Stimulated activated naive CD4-positive, alpha-beta T cell (primary cell): ENCODE data around the gene CPA1.
A peak's percentile ranks its signal among the peaks of the same experiment; 100 is the strongest.

Source experiments
- DNase-seq, 6 experiments: peaks; one replicate each; lab custom pipeline; 2025; lab: John Stamatoyannopoulos, UW

The CPA1 gene

DNA sequence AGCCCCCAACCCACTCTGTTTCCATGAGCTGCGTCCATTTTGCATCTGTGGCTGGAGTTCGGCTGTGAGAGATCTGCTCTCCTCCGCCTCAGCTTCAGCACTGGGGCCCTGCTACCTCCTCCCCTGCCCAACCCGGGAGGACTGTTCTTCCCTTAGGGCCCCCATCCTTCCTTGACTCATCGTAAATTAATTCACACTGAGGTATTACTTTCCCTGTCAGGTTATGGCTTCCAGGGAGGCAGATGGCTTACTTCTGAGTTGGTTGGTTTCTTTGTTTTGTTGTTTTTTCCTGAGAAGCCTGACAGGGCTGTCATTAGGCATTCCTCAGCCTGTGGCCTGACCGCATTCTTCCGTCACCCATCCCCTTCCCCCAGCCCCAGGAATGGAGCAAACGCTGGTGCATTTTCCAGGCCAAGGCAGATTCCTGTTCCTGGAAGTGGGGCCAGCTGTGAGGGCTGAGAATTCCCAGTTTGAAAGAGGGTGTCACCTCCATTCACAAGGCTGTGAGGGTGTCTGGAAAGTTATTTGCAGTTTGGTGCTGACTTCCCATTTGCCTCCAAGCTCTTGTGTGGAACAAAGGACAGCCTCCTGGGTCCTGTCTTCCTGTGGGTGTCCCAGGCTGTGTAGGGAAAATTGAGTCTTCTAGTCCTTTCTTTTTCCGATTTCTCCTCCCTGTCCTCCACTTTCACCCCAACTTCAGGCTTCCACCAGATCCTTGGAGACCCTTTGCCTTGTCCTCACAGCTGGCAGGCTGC, 24.0 kb upstream of the CPA1 start:
- no peak for DNase-seq

DNA sequence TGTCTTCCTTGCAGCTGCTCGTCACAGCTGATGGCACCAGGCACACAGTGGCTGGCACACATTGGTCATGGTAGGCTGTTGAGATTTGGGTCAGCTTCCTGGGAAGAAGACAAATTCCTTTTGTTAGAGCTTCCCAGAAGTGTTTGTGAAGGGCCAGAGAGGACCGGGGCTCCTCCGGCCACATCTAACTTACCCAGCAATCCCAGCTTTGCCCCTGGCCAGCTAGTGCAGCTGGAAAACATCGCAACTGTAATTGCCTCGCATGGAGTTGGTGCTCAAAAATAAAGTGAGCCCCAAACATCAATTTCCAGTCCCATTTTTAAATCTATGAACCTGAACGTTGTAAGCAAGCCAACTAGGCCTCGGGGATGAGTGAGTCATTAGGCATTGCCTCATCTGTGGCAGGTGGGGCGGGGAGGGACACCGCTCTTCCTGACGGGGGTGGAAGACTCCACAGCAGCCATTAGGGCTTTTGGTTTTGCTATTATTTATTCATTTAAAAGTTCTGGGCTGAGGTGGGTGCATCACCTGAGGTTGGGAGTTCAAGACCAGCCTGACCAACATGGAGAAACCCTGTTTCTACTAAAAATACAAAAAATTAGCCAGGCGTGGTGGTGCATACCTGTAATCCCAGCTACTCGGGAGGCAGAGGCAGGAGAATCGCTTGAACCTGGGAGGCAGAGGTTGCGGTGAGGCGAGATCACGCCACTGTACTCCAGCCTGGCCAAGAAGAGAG, 23.2 kb upstream of the CPA1 start:
- DNase-seq = no peak

DNA sequence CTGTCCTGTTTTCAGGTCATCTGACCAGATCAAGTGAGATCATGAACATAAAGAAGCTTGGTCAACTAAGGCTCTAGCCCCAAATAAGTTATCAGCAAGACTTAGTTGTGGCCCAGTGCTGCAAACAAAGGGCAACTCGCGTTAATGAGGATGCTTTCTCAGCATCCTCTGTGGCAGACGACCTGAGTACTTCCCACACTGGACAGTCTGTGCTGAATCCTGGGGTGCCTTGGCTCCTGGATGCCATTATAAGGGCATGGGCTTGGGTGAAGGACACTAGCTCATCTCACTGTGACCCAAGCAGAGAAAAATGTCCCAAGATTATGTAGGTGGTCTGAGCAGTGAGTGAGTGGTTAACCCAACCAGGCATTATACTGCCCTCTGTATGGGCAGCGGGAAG, 21.8 kb upstream of the CPA1 start:
- no peak for DNase-seq

- DNase-seq = no peak
Measured at GRCh38 chr7:130359276-130359857, 20.9 kb upstream of the CPA1 start.

- no peak for DNase-seq
Measured at GRCh38 chr7:130360518-130360917, 19.8 kb upstream of the CPA1 start.

DNA sequence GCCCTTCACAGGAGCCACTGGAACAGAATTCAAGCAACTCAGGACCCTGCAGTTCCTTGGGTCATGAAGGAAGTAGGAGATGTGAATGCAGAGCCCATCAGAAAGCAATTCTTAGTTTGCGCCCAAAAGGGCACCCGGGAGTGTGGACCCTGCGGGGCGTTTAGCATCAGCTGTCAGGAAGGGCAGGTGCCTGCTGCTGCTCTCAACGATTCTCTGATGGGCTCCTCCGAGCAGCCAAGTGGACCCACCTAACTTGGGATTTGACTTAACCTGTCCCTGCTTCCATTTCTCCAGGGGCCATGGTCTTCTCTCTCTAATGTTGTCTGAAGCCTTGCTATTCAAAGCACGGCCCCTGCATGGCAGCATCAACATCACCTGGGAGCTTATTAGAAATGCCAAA, 18.6 kb upstream of the CPA1 start:
- DNase-seq = no peak

DNA sequence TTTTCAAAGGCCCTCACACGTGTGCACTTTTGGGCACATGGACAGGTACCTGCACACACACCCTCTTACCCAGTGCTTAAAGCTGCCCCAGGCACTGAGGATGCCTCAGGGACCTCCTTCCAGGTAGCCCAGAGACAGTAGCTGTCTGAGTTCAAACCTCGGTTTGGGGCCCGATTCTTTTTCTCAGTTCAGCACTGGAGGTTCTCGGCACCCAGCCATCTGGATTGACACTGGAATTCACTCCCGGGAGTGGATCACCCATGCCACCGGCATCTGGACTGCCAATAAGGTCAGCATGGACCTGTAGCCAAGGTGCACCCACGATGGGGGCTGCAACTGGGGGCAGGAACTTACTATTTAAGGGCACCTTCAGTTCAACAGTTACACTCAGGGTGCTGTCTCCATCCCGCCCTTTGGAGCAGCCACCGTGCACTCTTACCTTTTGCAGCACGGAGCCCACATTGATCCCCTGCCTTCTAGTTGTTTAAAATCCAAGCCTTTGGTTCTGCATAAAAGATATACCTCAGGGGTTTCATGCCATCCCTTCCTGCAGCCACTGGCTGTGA, 18.0 kb upstream of the CPA1 start:
- no peak for DNase-seq

DNA sequence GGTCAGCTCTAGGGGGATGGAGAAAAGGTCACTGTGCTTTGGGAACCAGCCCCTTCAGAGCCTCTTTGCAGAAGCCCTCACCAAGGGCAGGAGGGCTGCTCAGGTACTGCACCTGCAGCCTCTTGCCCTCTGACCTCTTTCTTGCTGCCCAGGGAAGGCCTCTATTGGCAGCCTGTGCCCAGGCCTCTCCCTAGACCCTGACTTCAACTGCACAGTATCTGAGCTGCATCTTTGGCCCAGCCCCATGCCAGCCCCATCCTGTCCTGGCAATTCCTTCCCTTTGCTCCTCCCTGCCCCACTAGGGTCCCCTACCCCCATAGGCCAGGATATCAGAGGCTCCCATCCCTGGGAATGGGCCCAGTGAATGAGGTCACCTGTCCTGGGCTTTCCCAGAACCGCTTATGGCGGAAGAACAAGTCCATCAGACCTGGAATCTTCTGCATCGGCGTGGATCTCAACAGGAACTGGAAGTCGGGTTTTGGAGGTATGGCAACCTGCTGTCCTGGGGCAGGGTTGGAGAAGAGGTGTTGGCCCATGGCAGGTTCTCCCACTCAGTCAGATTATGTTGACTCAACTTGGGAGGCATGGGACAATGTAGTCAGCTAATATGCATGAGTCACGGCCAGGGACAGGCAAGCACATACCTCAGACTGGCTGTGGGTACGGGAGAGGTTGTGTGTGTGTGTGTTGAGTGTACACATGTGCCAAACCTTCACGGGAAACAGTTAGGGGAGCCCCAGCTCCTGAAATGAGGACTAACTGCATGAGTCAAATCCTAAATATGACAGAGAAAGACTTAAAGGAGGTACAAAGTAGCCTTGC, 17.1 kb upstream of the CPA1 start:
- no peak for DNase-seq

- DNase-seq = no peak
Measured at GRCh38 chr7:130364451-130364850, 15.8 kb upstream of the CPA1 start.

- DNase-seq = no peak
Measured at GRCh38 chr7:130365088-130365487, 15.2 kb upstream of the CPA1 start.

- no peak for DNase-seq
Measured at GRCh38 chr7:130365511-130366441, 14.5 kb upstream of the CPA1 start.

DNA sequence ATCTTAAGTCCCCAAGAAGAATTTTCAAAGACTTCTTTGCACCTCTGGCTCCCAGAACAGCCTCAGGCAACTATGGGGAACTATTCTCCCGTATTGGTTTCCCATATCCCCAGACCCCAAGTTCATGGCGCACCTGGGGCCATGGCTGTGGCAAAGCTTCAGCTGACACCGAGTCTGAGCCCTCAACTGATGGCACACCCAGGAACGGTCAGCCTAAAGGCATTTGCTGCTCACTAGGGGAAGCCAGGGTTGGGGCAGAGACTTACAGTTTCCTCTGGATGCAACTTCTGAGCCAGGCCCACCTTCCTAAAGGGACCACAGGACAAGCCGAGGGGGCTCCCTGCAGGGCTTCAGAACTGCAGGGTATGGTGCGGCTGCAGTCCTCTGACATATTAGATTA, 13.7 kb upstream of the CPA1 start:
- DNase-seq = no peak

DNA sequence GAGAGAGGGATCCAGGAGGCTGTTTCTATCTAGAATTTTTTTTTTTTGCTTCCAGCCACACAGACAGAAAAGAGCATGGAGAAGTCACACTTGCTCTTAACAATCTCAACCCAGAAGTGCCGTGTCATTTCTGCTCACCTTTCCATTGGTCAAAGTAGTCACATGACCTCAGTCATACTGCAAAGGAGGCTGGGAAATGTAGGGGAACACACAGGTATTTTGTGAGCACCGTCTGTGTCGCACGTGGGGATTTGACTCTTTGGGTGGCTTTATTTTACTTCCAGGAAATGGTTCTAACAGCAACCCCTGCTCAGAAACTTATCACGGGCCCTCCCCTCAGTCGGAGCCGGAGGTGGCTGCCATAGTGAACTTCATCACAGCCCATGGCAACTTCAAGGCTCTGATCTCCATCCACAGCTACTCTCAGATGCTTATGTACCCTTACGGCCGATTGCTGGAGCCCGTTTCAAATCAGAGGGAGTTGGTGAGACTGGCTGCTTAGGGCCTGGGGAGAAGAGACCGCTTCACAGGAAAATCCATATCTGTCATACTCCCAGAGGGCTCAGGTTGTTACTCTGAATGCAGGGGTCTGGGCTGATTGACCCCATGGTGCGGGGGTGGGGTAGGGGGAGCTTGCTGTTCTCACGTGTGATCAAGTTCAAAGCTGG, 13.1 kb upstream of the CPA1 start:
- peak in 4 of 6 experiments; percentile 3 to 49 (median 46) for DNase-seq

DNA sequence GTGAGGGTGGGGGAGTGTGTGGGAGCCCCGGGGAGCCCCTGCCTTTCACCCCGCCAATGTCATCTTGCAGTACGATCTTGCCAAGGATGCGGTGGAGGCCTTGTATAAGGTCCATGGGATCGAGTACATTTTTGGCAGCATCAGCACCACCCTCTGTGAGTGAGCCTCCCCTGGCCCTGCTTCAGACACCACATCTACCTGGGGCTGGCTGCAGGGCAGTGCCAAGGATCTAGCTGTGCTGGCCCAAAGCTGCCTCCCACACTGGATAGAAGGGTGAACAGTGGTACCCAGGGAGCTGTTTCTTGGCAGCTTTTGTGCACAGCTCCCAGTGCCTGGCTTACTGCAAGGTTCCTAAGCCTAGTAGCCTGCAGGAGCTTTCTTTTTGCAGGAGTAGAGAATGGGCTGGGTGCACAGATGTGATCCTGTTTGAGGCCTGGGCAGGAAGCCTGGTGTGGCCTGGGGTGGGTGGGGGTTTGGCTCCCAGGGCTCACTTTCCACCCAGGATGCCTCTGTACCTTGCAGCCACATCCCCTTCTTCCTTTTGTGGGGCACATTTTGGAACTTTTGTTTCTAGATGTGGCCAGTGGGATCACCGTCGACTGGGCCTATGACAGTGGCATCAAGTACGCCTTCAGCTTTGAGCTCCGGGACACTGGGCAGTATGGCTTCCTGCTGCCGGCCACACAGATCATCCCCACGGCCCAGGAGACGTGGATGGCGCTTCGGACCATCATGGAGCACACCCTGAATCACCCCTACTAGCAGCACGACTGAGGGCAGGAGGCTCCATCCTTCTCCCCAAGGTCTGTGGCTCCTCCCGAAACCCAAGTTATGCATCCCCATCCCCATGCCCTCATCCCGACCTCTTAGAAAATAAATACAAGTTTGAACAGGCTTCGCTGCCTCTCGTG, 12.2 kb upstream of the CPA1 start:
- no peak for DNase-seq

GRCh38 chr7:130369110-130369711, 11.1 kb upstream of the CPA1 start:
- peak in 1 of 6 experiments; percentile 23 for DNase-seq

DNA sequence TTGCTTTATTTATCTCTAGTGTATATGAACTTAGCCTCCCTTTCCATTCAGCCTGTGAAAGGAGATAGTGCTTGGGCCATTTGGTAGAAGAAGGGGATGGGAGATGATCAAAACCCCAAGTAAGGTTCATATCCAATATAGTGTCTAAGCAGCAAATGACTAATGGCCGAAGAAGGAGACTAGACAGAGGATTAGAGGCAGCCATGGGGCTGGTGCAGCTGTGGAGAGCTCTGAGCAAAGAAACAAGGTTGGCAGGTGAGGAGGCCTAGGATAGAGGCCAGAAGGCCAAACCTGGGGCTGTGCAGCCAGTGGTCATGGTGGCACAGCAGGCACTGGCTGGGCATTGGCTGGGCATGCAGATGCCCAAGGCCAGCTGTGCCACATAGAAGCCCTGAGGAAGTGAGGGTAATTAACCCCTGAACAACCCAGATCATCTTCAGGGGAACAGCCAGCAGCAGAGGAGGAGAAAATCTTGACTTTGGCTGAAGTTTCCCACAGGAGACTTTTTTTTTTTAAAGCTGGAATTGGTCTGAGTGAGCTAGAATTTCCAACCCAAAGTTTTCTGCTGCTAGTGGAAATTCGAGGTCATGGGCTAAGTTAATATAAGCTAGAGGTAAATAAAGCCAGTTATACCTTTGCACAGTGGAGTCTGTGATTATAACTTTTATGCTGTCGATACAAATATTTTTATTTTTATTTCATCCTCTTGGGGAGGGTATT, 10.3 kb upstream of the CPA1 start:
- no peak for DNase-seq

DNA sequence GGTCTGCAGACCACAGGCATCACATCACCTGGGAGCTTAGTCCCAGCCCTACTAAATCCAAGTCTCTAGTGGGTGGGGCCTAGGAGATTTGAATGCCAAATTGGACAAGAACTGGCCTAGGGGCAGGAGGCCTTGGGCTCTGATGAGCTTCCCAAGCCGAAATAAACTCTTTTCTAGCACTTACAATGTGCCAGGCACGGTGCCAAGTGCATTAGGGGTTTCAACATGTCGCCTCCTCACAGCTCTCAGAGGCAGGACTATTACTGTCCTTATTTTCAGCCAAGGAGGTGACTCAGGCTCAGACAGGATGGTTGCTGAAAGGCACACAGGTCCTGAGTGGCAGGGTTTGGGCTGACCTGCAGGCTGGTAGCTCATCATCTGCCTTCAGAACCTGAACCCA, 9.2 kb upstream of the CPA1 start:
- DNase-seq = no peak
